ENCODE results near the gene SOCS3.

GRCh38 chr17:78381601-78382232 lies 21.8 kb upstream of the SOCS3 start:
- no peak for TF ChIP-seq CTCF (IDR thresholded peaks at IDR 0.05)
- TF ChIP-seq ZFX (IDR thresholded peaks at IDR 0.05; ENCODE audit: borderline replicate concordance) = no peak
